Sigmoid colon (tissue), 7 donors: ENCODE measurements around the gene COL4A6. TPM values are rescaled to one million over a fixed set of nuclear protein-coding genes. Genes with fewer than 3 reads are reported as not detected.

Experiments used
- DNase-seq: peaks from one replicate; pipeline ENCODE4 v3.0.0-alpha.2; 2019
- H3K27ac ChIP-seq, 4 donors: fragments of 200-600 bp; sonication (generic); one replicate each; pipeline ENCODE4 v1.5.1; 2016 to 2019; ENCODE audit warnings: mild to moderate bottlenecking in 1 of 4
- H3K27me3 ChIP-seq, 3 donors: fragments of 200-600 bp; sonication (generic); one replicate each; pipeline ENCODE4 v1.5.1; 2019; ENCODE audit warnings: mild to moderate bottlenecking in 1 of 3
- H3K36me3 ChIP-seq, 4 donors: fragments of 200-600 bp; sonication (generic); one replicate each; pipeline ENCODE4 v1.5.1; 2016 to 2019
- H3K4me1 ChIP-seq, 4 donors: fragments of 200-600 bp; sonication (generic); one replicate each; pipeline ENCODE4 v1.5.1; 2017 to 2019
- H3K4me3 ChIP-seq, 4 donors: fragments of 200-600 bp; sonication (generic); one replicate each; pipeline ENCODE4 v1.5.1; 2017 to 2019; ENCODE audit warnings: mild to moderate bottlenecking in 2 of 4, moderate library complexity in 1 of 4
- H3K9me3 ChIP-seq, 4 donors: fragments of 200-600 bp in 3 of 4; sonication (generic) in 3 of 4; one replicate each; pipeline versions ENCODE4 v1.5.1 to v1.6.1; 2013 to 2019
- EP300 ChIP-seq, 4 donors: sonication (generic); formaldehyde crosslinking; IDR thresholded peaks; one replicate each; pipeline ENCODE4 v1.6.1; 2017; ENCODE audit warnings: antibody characterized with exemption in 4 of 4
- POLR2A ChIP-seq, 2 donors: fragments of 450-650 bp; IDR thresholded peaks; one replicate each; pipeline ENCODE4 v1.6.1; 2016; ENCODE audit warnings: antibody characterized with exemption in 2 of 2, mild to moderate bottlenecking in 2 of 2, moderate library complexity in 2 of 2
- POLR2AphosphoS5 ChIP-seq, 4 donors: sonication (generic); formaldehyde crosslinking; IDR thresholded peaks; one replicate each; pipeline ENCODE4 v1.6.1; 2017; ENCODE audit warnings: antibody characterized with exemption in 4 of 4
- WGBS, 2 donors: extraction: QIAGEN DNeasy Blood & Tissue Kit; methylation state at CpG; one replicate each; pipeline ENCODE4 v1.1.7; 2013; 5-methylcytosine and 5-hydroxymethylcytosine counted together
- intact Hi-C: fragments of 100-400 bp; cut with DNase I; formaldehyde crosslinking; loops from one replicate; pipeline ENCODE4 v1.15.1; 2023
- polyA plus RNA-seq, 3 donors: library from polyadenylated mRNA; stranded (reverse); fragments of 200-250 nt; gene quantifications; one replicate each; pipeline ENCODE4 v1.2.3, GENCODE V29; 2013
- total RNA-seq, 4 donors: library from RNA; depleted of rRNA; stranded (reverse); fragments of >200 nt; gene quantifications; one replicate each; pipeline ENCODE4 v1.1.0, GENCODE V29; 2016
- TF ChIP-seq, protein P1 (sequence below), 4 experiments: fragments of 450-650 bp in 3 of 4; fragments of 200-600 bp in 1 of 4; IDR thresholded peaks; one replicate each; pipeline ENCODE4 v1.5.1; 2016 to 2019; ENCODE audit warnings: antibody characterized with exemption in 4 of 4, mild to moderate bottlenecking in 3 of 4, moderate library complexity in 2 of 4
- donor health status: healthy with polysubstance abuse.
- donor health status: Bipolar disorder and iron deficiency.
- donor health status: healthy.

COL4A6 gene
- total and polyA plus RNA-seq, 7 donors = 0.16 to 3.0 (median 0.36) TPM

DNA sequence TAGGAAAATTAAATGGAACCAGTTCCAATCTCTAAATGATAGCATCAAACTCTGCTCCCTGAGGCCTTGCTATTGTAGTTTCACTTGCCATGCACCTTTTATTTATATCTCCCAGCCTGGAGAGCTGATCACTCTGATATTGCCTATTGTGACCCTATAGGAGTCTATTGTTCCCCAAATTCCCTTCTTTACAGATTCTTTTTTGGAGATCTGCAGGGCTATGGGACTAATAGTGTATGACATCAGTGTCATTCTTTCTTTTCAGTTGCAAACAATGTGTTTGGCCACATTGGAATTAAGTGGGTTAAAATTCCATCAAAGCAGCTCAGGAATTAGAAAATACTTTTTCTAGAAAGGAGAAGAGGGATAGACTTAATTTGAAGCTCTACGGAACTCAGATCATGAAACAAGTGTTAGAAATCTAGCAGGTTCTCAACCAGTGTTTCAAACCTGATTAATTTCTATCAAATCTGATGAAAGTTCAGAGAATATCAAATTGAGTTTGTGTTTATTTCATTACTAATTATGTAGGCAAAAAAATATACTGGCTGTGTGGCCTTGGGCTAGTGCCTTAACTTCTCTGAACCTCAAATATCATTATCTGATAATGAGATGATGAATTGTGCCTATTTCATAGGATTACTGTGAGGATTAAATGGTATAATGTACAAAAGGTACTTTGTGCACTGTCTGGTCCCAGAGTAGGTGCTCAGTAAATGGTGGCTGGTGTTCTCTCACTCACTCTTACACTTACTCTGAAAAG is 71.4 kb downstream of the COL4A6 start:
- no peaks in the 10 kb centered on the region for H3K9me3 ChIP-seq
- no peak for DNase-seq
- no peaks in the 10 kb centered on the region for H3K27me3 ChIP-seq
- 95 to 100% methylated on average over 1 of the region's 1 CpG for WGBS, 2 donors
- TF ChIP-seq POLR2A (IDR thresholded peaks at IDR 0.05) = no peak
- TF ChIP-seq POLR2AphosphoS5 (IDR thresholded peaks at IDR 0.05) = no peak
- no peak for TF ChIP-seq EP300 (IDR thresholded peaks at IDR 0.05)
- TF ChIP-seq, protein P1, sequence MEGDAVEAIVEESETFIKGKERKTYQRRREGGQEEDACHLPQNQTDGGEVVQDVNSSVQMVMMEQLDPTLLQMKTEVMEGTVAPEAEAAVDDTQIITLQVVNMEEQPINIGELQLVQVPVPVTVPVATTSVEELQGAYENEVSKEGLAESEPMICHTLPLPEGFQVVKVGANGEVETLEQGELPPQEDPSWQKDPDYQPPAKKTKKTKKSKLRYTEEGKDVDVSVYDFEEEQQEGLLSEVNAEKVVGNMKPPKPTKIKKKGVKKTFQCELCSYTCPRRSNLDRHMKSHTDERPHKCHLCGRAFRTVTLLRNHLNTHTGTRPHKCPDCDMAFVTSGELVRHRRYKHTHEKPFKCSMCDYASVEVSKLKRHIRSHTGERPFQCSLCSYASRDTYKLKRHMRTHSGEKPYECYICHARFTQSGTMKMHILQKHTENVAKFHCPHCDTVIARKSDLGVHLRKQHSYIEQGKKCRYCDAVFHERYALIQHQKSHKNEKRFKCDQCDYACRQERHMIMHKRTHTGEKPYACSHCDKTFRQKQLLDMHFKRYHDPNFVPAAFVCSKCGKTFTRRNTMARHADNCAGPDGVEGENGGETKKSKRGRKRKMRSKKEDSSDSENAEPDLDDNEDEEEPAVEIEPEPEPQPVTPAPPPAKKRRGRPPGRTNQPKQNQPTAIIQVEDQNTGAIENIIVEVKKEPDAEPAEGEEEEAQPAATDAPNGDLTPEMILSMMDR (IDR thresholded peaks at IDR 0.05) = no peak
- H3K27ac ChIP-seq = no peak overlapping the region
- no peak overlapping the region for H3K4me3 ChIP-seq
- H3K36me3 ChIP-seq = no peaks in the 10 kb centered on the region
- peaks cover 0 to 10% (median 6%) of the 10 kb centered on the region in 4 donors for H3K4me1 ChIP-seq
- intact Hi-C loops = no loop called here

DNA sequence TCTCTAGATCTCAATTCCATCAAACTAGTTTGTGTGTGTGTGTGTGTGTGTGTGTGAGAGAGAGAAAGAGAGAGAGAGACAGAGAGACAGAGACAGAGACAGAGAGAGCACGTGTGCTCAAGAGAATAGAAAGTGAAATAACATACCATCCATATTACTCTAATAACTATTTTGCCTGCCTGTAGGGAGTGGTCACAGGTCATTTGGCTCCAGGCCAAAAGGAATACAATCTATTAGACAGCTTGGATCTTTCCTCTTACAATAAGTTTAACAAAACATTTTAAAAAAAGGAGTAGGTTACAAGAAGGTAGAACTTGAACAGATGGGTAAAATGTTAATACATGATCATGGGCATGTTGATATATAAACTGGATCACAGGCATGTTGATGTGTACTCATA is 76.2 kb downstream of the COL4A6 start:
- Histone ChIP-seq H3K4me3 (no peak overlapping the region), H3K36me3 (no peaks in the 10 kb centered on the region), H3K4me1 (peaks cover 0 to 20% (median 7%) of the 10 kb centered on the region in 4 donors), H3K9me3 (no peaks in the 10 kb centered on the region), H3K27me3 (no peaks in the 10 kb centered on the region), H3K27ac (peak overlapping the region in 1 of 4 donors; percentile 4)
- 20 to 48% methylated on average over 1 of the region's 1 CpG for WGBS, 2 donors
- TF ChIP-seq POLR2A (IDR thresholded peaks at IDR 0.05) (no peak), POLR2AphosphoS5 (IDR thresholded peaks at IDR 0.05) (no peak), EP300 (IDR thresholded peaks at IDR 0.05) (no peak)
- TF ChIP-seq, protein P1 (IDR thresholded peaks at IDR 0.05) = no peak
- DNase-seq = no peak
- intact Hi-C loops = no loop called here

DNA sequence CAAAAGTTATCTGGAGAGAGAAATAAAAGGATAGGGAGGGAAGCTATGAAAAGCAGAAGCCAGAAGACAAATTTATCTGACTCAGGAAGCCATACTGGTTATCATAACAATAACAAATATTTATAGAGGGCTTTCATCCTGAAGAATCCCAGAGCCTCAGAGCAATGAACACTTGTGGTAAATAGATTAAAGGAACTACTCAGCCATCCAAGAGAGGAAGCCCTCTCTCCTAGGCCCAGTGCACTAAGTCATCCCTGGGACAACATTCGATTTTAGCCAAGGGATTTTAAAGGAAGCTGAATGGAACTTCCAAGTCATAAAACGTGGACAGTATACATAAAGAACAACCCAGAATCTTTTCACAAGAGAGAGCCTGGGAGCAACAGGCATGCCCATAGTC is 76.9 kb downstream of the COL4A6 start:
- H3K36me3 ChIP-seq = no peaks in the 10 kb centered on the region
- no peak for DNase-seq
- H3K4me3 ChIP-seq = no peak overlapping the region
- peak overlapping the region in 2 of 4 donors; percentile 4 to 31 for H3K27ac ChIP-seq
- 49 to 61% methylated on average over 2 of the region's 2 CpGs for WGBS, 2 donors
- H3K27me3 ChIP-seq = no peaks in the 10 kb centered on the region
- intact Hi-C loops = loop anchor here (2.0 kb wide), 1 partner anchor 87 kb away; no protein-coding TSS in a partner anchor
- no peaks in the 10 kb centered on the region for H3K9me3 ChIP-seq
- H3K4me1 ChIP-seq = peaks cover 0 to 20% (median 7%) of the 10 kb centered on the region in 4 donors
- TF ChIP-seq EP300 (IDR thresholded peaks at IDR 0.05) (no peak), POLR2AphosphoS5 (IDR thresholded peaks at IDR 0.05) (peak; percentile 54 to 81 (median 68))
- TF ChIP-seq, protein P1 (IDR thresholded peaks at IDR 0.05) = no peak

DNA sequence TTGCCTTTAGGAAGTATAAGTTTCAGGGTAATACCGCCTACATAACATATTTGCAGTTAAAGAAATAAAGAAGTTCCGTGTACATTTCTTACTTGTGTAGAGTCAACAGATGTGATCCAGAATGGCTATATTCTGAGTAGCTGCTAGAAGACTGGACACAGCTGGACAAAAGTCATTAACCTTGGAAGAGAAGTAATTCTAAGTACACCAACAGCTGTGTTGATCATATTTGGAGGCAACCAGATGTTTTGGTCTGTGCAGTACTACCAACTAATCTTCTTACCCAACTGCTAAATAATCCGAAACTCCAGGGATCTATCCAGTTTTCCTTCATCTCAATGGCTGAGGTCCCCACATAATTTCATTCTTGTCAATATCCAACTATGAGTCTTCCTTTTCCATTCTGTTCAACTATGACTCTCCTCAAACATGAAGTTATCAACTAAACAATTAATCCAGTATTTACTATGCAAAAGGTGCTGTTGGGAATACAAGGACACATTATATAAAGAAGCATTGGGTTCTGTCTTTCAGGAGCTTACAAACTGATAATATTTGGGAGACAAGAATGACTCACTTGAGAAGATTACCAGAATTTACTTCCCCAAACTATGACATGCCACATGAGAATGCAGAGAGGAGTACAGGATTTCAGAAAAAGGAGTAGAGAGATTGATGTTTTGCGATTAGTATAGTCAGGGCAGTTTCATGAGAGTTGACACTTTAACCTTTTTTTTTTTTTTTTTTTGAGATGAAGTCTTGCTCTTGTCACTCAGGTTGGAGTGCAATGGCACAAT is 78.2 kb downstream of the COL4A6 start:
- TF ChIP-seq EP300 (IDR thresholded peaks at IDR 0.05) = no peak
- TF ChIP-seq, protein P1 (IDR thresholded peaks at IDR 0.05) = no peak
- no peak for TF ChIP-seq POLR2A (IDR thresholded peaks at IDR 0.05)
- TF ChIP-seq POLR2AphosphoS5 (IDR thresholded peaks at IDR 0.05) = no peak
- 78 to 89% methylated on average over 4 of the region's 4 CpGs for WGBS, 2 donors
- Histone ChIP-seq H3K4me3 (no peak overlapping the region), H3K27ac (peak overlapping the region in 1 of 4 donors; percentile 19), H3K36me3 (no peaks in the 10 kb centered on the region), H3K4me1 (peaks cover 0 to 20% (median 7%) of the 10 kb centered on the region in 4 donors), H3K27me3 (no peaks in the 10 kb centered on the region), H3K9me3 (no peaks in the 10 kb centered on the region)
- intact Hi-C loops = loop anchor here (2.0 kb wide), 1 partner anchor 85 kb away; no protein-coding TSS in a partner anchor
- DNase-seq = no peak
